ENCODE measurements around the gene GAB3.

DNA sequence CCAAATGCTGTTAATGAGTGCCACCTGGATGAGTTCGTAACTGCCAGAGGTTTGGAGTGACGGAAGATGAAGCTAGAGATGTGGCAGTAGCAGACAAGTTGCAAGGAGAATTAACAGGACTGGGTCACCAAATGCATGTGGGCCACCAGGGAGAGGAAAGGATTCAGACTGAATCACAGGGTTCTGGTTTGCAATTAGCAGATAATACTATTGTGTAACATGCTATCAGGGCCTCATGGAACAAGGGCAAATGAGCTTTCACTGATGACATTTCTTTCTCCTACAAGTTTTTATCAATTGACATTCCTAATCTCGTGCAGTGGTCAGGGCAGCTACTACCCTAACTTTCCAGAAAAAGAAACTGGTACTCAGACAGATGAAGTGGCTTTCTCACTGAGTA lies 21.4 kb downstream of the GAB3 start:
- TF ChIP-seq, protein P1, sequence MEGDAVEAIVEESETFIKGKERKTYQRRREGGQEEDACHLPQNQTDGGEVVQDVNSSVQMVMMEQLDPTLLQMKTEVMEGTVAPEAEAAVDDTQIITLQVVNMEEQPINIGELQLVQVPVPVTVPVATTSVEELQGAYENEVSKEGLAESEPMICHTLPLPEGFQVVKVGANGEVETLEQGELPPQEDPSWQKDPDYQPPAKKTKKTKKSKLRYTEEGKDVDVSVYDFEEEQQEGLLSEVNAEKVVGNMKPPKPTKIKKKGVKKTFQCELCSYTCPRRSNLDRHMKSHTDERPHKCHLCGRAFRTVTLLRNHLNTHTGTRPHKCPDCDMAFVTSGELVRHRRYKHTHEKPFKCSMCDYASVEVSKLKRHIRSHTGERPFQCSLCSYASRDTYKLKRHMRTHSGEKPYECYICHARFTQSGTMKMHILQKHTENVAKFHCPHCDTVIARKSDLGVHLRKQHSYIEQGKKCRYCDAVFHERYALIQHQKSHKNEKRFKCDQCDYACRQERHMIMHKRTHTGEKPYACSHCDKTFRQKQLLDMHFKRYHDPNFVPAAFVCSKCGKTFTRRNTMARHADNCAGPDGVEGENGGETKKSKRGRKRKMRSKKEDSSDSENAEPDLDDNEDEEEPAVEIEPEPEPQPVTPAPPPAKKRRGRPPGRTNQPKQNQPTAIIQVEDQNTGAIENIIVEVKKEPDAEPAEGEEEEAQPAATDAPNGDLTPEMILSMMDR (IDR thresholded peaks at IDR 0.05) = no peak
- TF ChIP-seq POLR2A (IDR thresholded peaks at IDR 0.05) (no peak), POLR2AphosphoS5 (IDR thresholded peaks at IDR 0.05) (no peak)

Data from stomach (tissue), 4 donors.